Prostate gland (tissue), 2 donors: Measurements from ENCODE around the gene KMT2C. TPM values are rescaled to one million over a fixed set of nuclear protein-coding genes. Genes with fewer than 3 reads are reported as not detected.
"Not testable (repeated sequence)": the region's sequence is repeated elsewhere in the genome, so short reads cannot be mapped to it uniquely, and the experiment has no call there.

Experiments
- DNase-seq: peaks from one replicate; pipeline ENCODE4 v3.0.0-alpha.2; 2019; ENCODE audit warnings: low spot score
- H3K27ac ChIP-seq, 2 donors: fragments of 200-600 bp; sonication (generic); 2 replicates each; pipeline ENCODE4 v1.5.1; 2017 to 2019
- H3K27me3 ChIP-seq: fragments of 200-600 bp; sonication (generic); replicated peaks from 2 replicates; pipeline ENCODE4 v1.5.1; 2019; ENCODE audit not compliant: insufficient read depth
- H3K36me3 ChIP-seq, 2 donors: fragments of 200-600 bp; sonication (generic); 1 replicate in 1 of 2; 2 replicates in 1 of 2; pipeline versions ENCODE4 v1.5.1 to v1.8.1; 2017 to 2019
- H3K4me1 ChIP-seq: fragments of 200-600 bp; sonication (generic); replicated peaks from 2 replicates; pipeline ENCODE4 v1.5.1; 2019
- H3K4me3 ChIP-seq, 2 donors: fragments of 200-600 bp; sonication (generic); 2 replicates each; pipeline ENCODE4 v1.5.1; 2017 to 2019
- H3K9me3 ChIP-seq: fragments of 200-600 bp; sonication (generic); 2 replicates; pipeline ENCODE4 v1.5.1; 2017
- CTCF ChIP-seq, 4 experiments: fragments of 200-600 bp in 2 of 4; fragments of 450-650 bp in 2 of 4; sonication (generic) in 2 of 4; IDR thresholded peaks; 1 replicate in 3 of 4; 2 replicates in 1 of 4; pipeline ENCODE4 v1.5.1; 2016 to 2019; ENCODE audit warnings: antibody characterized with exemption in 4 of 4, mild to moderate bottlenecking in 2 of 4, moderate library complexity in 2 of 4
- POLR2A ChIP-seq: fragments of 450-650 bp; IDR thresholded peaks from one replicate; pipeline ENCODE4 v1.6.1; 2016; ENCODE audit warnings: antibody characterized with exemption, mild to moderate bottlenecking
- POLR2AphosphoS5 ChIP-seq: sonication (generic); formaldehyde crosslinking; IDR thresholded peaks from one replicate; pipeline ENCODE4 v1.6.1; 2017; ENCODE audit warnings: antibody characterized with exemption
- WGBS: methylation state at CpG from one replicate; pipeline ENCODE4 v1.1.5; 2018; 5-methylcytosine and 5-hydroxymethylcytosine counted together
- intact Hi-C: fragments of 100-400 bp; cut with DNase I; formaldehyde crosslinking; loops from one replicate; pipeline ENCODE4 v1.14.2; 2022
- total RNA-seq, 2 donors: library from RNA; depleted of rRNA; stranded (reverse); fragments of >200 nt; gene quantifications; one replicate each; pipeline ENCODE4 v1.1.0, GENCODE V29; 2016

The KMT2C gene
- total RNA-seq, 2 donors from 2014 or later: 70.8 to 118 TPM

DNA sequence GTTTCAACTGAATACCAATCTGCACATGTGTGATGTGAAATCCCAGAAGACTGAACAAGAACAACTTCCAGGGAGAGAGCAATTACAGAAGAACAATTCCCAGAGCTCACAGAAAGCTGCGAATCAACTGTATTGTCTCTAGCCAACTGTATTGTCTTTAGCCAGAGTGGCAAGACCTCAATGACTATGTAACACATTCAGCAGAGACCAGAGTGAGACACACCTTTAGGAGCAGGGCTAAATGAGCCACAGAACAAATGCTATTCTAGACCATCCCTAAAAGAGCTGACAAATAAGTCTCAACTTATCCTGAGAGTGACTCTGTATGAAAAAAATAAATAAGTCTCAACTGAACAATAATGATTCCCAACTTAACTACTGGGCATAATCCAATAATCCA lies 72.0 kb downstream of the KMT2C start:
- Histone ChIP-seq H3K4me1 (no peaks in the 10 kb centered on the region), H3K9me3 (no peaks in the 10 kb centered on the region), H3K27ac (no peak overlapping the region), H3K27me3 (no peaks in the 10 kb centered on the region), H3K4me3 (no peak overlapping the region), H3K36me3 (no peaks in the 10 kb centered on the region)
- TF ChIP-seq CTCF (IDR thresholded peaks at IDR 0.05): no peak
- WGBS: 75% methylated on average over 1 of the region's 1 CpG
- intact Hi-C loops: no loop called here
- no peak for DNase-seq

DNA sequence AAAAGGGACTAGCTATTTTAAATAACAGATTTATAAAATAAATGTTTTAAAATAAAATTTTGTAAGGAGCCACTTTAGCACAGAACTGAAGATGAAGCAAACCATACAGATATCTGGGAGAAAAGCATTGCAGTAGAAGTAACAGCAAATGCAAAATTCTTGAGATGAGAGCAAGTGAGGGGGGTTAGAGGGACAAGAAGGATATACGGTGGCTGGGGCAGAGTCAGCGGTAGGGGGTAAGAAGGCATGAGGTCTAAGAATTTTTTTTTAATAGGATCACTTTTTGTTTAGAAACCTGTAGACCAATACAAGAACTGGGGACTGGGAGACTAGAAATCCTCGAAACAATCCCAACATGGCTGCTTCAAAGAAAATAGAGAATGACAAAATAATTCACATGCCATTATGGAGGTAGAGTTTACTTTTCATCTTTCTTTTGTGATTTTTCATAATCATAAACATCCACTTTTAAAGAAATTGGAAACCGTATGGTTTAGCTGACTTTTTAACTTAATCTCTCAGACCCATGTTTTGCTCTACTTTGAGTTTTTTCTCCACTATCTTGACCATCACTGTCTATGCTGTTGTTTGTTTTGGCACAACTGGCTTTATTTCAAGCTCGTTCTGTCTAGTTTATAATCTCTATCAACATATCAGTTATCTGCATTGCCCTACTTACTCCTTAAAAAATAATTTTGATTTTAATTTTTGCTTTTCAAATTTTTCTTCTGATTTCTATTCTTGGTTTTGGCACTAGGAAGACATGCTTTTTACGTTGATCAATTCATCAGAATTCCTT lies 73.5 kb downstream of the KMT2C start:
- no peak for TF ChIP-seq POLR2AphosphoS5
- TF ChIP-seq POLR2A: no peak
- TF ChIP-seq CTCF (IDR thresholded peaks at IDR 0.05): no peak
- Histone ChIP-seq H3K27ac (no peak overlapping the region), H3K4me3 (no peak overlapping the region), H3K4me1 (no peaks in the 10 kb centered on the region), H3K36me3 (no peaks in the 10 kb centered on the region), H3K27me3 (no peaks in the 10 kb centered on the region), H3K9me3 (no peaks in the 10 kb centered on the region)
- intact Hi-C loops: no loop called here
- 69% methylated on average over 6 of the region's 6 CpGs for WGBS
- DNase-seq: no peak

DNA sequence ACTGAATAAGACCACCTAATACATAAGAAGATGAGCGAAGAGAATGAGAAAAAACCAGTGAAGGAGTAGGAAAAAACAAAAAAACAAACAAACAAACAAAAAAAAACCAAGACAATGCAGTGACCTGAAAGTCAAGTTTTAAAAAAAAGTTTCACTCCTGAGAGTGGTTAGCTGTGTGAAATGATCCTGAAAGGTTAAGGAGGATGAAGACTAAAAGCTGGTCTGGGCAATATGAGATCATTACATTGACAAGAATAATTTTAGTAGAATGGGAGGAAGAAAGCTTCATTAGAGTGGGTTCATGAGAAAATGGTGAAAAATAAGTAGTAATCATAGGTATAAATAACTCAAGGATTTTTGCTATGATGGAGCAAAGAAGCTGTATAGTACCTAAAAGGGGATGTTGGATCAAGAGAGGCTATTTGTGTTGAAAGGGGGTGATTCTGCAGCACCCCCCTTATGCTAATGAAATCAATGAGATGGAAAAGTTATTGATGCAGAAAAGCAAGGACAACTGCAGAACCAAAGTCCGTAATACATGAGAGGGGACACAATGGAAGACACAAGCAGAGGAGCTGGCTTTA lies 80.2 kb downstream of the KMT2C start:
- WGBS: 48% methylated on average over 2 of the region's 2 CpGs
- intact Hi-C loops: no loop called here
- TF ChIP-seq POLR2AphosphoS5: no peak
- TF ChIP-seq CTCF (IDR thresholded peaks at IDR 0.05): no peak
- no peak for TF ChIP-seq POLR2A

GRCh38 chr7:152354061-152354460 lies 81.7 kb downstream of the KMT2C start:
- TF ChIP-seq CTCF (IDR thresholded peaks at IDR 0.05): no peak
- no peak for TF ChIP-seq POLR2AphosphoS5
- TF ChIP-seq POLR2A: no peak
- Histone ChIP-seq H3K4me1 (no peaks in the 10 kb centered on the region), H3K36me3 (no peaks in the 10 kb centered on the region), H3K27me3 (no peaks in the 10 kb centered on the region), H3K9me3 (no peaks in the 10 kb centered on the region), H3K4me3 (no peak overlapping the region), H3K27ac (no peak overlapping the region)
- intact Hi-C loops: no loop called here
- DNase-seq: no peak
- WGBS: 62% methylated on average over 1 of the region's 1 CpG

More for the DNA sequence above, 80.2 kb downstream of the KMT2C start:
- Histone ChIP-seq H3K27ac (no peak overlapping the region), H3K9me3 (no peaks in the 10 kb centered on the region), H3K4me1 (no peaks in the 10 kb centered on the region), H3K4me3 (no peak overlapping the region), H3K36me3 (no peaks in the 10 kb centered on the region), H3K27me3 (no peaks in the 10 kb centered on the region)
- no peak for DNase-seq

- H3K27me3 ChIP-seq, DNase-seq, intact Hi-C loops, H3K4me3 ChIP-seq, H3K36me3 ChIP-seq, H3K27ac ChIP-seq, H3K9me3 ChIP-seq, H3K4me1 ChIP-seq: not testable (repeated sequence)
- 95% methylated on average over 5 of the region's 5 CpGs for WGBS
Observed at GRCh38 chr7:152353281-152353680, 82.5 kb downstream of the KMT2C start.

- H3K27me3 ChIP-seq, DNase-seq, H3K4me1 ChIP-seq, H3K9me3 ChIP-seq, H3K4me3 ChIP-seq, H3K36me3 ChIP-seq, H3K27ac ChIP-seq, intact Hi-C loops: not testable (repeated sequence)
- 92% methylated on average over 5 of the region's 5 CpGs for WGBS
Observed at GRCh38 chr7:152351747-152352146, 84.1 kb downstream of the KMT2C start.
